Osteoblast (primary cell): ENCODE data around the gene SORCS2. TPM values are rescaled to one million over a fixed set of nuclear protein-coding genes. Genes with fewer than 3 reads are reported as not detected.

Experiments used
- DNase-seq: peaks from one replicate; pipeline ENCODE4 v3.0.0; 2011; ENCODE audit warnings: low spot score, mixed read lengths; ENCODE audit not compliant: insufficient read length; ENCODE audit errors: missing footprints
- H2AFZ ChIP-seq: 2 replicates; pipeline ENCODE4 v1.6.0; 2011; ENCODE audit warnings: mild to moderate bottlenecking, low read length
- H3K27ac ChIP-seq: 2 replicates; pipeline ENCODE4 v1.5.1; 2011; ENCODE audit warnings: mild to moderate bottlenecking, low read depth, low read length, moderate library complexity
- H3K27me3 ChIP-seq: 2 replicates; pipeline ENCODE4 v1.6.0; 2012; ENCODE audit warnings: mild to moderate bottlenecking, control low read depth, inconsistent platforms, low read length, moderate library complexity; ENCODE audit not compliant: insufficient read depth
- H3K36me3 ChIP-seq: 2 replicates; pipeline ENCODE4 v1.5.1; 2011; ENCODE audit warnings: mild to moderate bottlenecking, low read length, control low read depth, moderate library complexity; ENCODE audit not compliant: insufficient read depth
- H3K4me1 ChIP-seq: 2 replicates; pipeline ENCODE4 v1.5.1; 2011; ENCODE audit warnings: mild to moderate bottlenecking, low read length, control low read depth, moderate library complexity; ENCODE audit not compliant: insufficient read depth
- H3K4me2 ChIP-seq: 2 replicates; pipeline ENCODE4 v1.6.0; 2011; ENCODE audit warnings: mild to moderate bottlenecking, low read length; ENCODE audit not compliant: insufficient read depth
- H3K4me3 ChIP-seq: fragments of 200-600 bp; sonication (generic); 3 replicates; pipeline ENCODE4 v1.5.1; 2012; ENCODE audit warnings: mild to moderate bottlenecking, low read length, inconsistent platforms; ENCODE audit not compliant: insufficient read depth
- H3K79me2 ChIP-seq: 2 replicates; pipeline ENCODE4 v1.6.0; 2012; ENCODE audit warnings: mild to moderate bottlenecking, low read length, control low read depth, inconsistent platforms; ENCODE audit not compliant: insufficient read depth
- H3K9me3 ChIP-seq: 2 replicates; pipeline ENCODE4 v1.5.1; 2011; ENCODE audit warnings: low read depth, low read length, control low read depth
- H4K20me1 ChIP-seq: 2 replicates; pipeline ENCODE4 v1.6.0; 2012; ENCODE audit warnings: mild to moderate bottlenecking, low read length, control low read depth; ENCODE audit not compliant: insufficient read depth
- total RNA-seq: library from RNA; depleted of rRNA; stranded (reverse); fragments of >200 nt; gene quantifications from 2 replicates; pipeline ENCODE4 v1.2.3, GENCODE V29; 2012
- TF ChIP-seq, protein P1 (sequence below): IDR thresholded peaks from 2 replicates; pipeline ENCODE4 v1.5.1; 2011; ENCODE audit warnings: mild to moderate bottlenecking, low read depth, low read length, moderate library complexity; ENCODE audit errors: extremely low read depth

Gene SORCS2
- total RNA-seq, 1 donor, result 9.0 TPM

DNA sequence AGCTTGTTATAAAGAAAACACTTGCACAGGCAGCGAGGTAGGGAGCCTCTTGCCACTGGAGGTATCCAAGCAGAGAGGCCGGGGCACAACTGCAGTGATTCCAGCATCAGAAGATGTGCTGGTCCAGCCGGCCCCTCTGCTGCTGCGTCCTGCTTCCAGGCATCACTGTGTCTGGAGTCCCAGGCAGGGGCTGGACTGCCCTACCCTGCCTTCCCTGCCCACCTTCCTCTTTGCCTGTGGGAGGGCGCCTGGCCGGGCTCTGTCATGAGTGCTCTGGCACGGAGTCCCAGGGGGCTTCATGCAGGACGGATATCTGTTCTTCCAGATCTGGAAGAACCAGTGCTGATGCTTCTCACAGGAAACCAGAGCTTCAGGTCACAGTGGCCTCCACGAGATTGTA, 430.0 kb downstream of the SORCS2 start:
- Histone ChIP-seq H3K4me3 (no peak overlapping the region), H2AFZ (no peak overlapping the region), H3K27ac (no peak overlapping the region), H3K4me1 (peaks cover 12% of the 10 kb centered on the region), H3K79me2 (no peaks in the 10 kb centered on the region), H3K4me2 (no peak overlapping the region), H3K9me3 (no peaks in the 10 kb centered on the region), H3K27me3 (peaks cover 13% of the 10 kb centered on the region), H3K36me3 (no peaks in the 10 kb centered on the region), H4K20me1 (no peaks in the 10 kb centered on the region)
- DNase-seq, result no peak
- TF ChIP-seq, protein P1, sequence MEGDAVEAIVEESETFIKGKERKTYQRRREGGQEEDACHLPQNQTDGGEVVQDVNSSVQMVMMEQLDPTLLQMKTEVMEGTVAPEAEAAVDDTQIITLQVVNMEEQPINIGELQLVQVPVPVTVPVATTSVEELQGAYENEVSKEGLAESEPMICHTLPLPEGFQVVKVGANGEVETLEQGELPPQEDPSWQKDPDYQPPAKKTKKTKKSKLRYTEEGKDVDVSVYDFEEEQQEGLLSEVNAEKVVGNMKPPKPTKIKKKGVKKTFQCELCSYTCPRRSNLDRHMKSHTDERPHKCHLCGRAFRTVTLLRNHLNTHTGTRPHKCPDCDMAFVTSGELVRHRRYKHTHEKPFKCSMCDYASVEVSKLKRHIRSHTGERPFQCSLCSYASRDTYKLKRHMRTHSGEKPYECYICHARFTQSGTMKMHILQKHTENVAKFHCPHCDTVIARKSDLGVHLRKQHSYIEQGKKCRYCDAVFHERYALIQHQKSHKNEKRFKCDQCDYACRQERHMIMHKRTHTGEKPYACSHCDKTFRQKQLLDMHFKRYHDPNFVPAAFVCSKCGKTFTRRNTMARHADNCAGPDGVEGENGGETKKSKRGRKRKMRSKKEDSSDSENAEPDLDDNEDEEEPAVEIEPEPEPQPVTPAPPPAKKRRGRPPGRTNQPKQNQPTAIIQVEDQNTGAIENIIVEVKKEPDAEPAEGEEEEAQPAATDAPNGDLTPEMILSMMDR, result no peak

DNA sequence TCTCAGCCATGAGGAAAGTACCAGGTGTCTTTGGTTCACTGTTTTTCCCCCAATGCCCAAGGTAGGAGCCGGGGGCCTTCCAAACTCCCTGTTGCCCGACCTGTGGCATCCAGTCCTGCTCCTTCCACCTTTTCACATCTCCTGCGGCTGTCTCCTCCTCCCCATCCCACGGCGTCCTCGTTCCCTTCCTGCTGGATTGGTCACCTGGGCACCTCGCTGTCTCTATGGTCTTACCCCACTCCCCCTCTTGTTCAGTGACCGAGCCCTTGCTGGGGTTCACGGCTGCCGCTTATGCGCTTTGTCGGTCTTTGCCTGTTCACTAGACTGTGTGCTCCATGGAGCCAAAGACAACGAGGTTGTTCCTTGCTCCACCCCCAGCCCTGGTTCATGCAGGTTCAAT, 431.1 kb downstream of the SORCS2 start:
- no peak overlapping the region for H3K4me3 ChIP-seq
- H3K36me3 ChIP-seq, result no peaks in the 10 kb centered on the region
- no peaks in the 10 kb centered on the region for H4K20me1 ChIP-seq
- peaks cover 11% of the 10 kb centered on the region for H3K27me3 ChIP-seq
- TF ChIP-seq, protein P1, result no peak
- no peak overlapping the region for H3K27ac ChIP-seq
- no peak overlapping the region for H3K4me2 ChIP-seq
- no peaks in the 10 kb centered on the region for H3K9me3 ChIP-seq
- H3K79me2 ChIP-seq, result no peaks in the 10 kb centered on the region
- peaks cover 12% of the 10 kb centered on the region for H3K4me1 ChIP-seq
- H2AFZ ChIP-seq, result no peak overlapping the region
- peak; percentile 54 for DNase-seq

DNA sequence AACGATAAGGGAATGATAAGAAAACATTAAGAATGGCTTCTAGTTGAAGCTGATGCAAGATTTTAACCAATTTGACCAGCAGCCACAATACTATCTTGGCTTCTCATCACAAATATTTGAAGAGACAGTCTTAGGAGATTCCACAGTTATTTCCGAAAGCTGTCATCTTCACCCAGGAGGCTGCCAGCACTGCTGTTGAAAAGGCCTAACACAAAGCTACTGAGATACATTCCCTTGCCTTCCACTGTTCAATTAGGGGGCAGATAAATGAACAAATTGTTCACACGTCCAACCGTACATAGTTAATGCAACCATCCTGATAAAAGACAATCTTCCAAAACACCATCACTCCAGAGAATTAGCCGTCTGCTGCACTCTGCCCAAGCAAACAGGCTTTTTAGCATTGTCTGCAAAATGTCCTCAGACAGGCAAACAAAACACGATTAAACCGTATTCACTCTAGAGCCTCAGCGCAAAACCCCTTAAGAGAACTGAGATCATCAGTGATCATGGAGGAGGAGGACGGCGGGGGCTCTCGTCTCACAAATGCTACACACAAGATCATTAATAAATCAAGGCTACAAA, 432.1 kb downstream of the SORCS2 start:
- no peak overlapping the region for H3K27ac ChIP-seq
- H3K4me3 ChIP-seq, result no peak overlapping the region
- H2AFZ ChIP-seq, result no peak overlapping the region
- no peaks in the 10 kb centered on the region for H4K20me1 ChIP-seq
- H3K4me1 ChIP-seq, result peaks cover 12% of the 10 kb centered on the region
- peaks cover 11% of the 10 kb centered on the region for H3K27me3 ChIP-seq
- no peaks in the 10 kb centered on the region for H3K9me3 ChIP-seq
- DNase-seq, result peak; percentile 45
- H3K36me3 ChIP-seq, result no peaks in the 10 kb centered on the region
- TF ChIP-seq, protein P1, result no peak
- H3K79me2 ChIP-seq, result no peaks in the 10 kb centered on the region
- H3K4me2 ChIP-seq, result no peak overlapping the region

DNA sequence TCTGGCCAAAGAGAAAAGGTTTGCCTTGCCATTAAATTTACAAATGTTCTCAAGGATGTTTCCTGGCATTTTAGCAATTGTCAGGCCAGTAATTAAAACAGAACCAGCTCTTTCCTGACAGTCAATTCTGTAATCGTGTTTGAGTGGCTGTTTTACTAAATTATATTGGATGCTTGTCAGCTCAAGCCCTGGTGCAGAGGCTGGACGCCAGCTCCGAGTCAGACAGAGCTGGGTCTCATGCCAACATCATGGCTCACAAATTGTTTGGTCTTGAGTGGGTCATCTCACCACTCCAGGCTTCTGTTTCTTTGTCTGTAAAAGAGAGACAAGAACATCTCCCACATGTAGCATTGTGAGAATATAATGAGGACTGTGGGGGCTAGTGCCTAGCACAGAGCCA, 432.7 kb downstream of the SORCS2 start:
- Histone ChIP-seq H4K20me1 (no peaks in the 10 kb centered on the region), H3K4me1 (peaks cover 12% of the 10 kb centered on the region), H2AFZ (no peak overlapping the region), H3K27me3 (peaks cover 11% of the 10 kb centered on the region), H3K36me3 (no peaks in the 10 kb centered on the region), H3K4me3 (no peak overlapping the region), H3K79me2 (no peaks in the 10 kb centered on the region), H3K27ac (no peak overlapping the region), H3K9me3 (peaks cover 4% of the 10 kb centered on the region), H3K4me2 (no peak overlapping the region)
- TF ChIP-seq, protein P1, result no peak
- peak; percentile 86 for DNase-seq
